ENCODE results near the gene SNX5.

DNA sequence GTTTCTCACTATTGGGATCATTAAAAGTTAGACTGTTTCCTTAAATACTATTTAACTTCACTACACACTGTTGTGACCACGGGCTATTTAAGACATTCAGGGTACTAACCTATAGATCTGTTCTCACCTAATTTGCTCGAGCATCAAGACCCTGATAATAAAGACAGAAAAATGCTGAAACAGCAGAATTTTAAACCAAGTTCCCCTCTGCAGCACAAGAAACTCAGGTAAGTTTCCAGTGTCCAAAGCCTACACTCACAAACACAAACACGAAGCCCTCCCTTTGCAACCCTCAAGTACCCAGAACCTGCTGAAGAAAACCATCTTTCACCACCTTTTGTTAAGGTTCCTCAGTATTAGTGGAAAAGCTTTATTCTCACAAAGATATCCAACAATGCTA lies 4.0 kb downstream of the SNX5 start:
- TF ChIP-seq, protein P1, sequence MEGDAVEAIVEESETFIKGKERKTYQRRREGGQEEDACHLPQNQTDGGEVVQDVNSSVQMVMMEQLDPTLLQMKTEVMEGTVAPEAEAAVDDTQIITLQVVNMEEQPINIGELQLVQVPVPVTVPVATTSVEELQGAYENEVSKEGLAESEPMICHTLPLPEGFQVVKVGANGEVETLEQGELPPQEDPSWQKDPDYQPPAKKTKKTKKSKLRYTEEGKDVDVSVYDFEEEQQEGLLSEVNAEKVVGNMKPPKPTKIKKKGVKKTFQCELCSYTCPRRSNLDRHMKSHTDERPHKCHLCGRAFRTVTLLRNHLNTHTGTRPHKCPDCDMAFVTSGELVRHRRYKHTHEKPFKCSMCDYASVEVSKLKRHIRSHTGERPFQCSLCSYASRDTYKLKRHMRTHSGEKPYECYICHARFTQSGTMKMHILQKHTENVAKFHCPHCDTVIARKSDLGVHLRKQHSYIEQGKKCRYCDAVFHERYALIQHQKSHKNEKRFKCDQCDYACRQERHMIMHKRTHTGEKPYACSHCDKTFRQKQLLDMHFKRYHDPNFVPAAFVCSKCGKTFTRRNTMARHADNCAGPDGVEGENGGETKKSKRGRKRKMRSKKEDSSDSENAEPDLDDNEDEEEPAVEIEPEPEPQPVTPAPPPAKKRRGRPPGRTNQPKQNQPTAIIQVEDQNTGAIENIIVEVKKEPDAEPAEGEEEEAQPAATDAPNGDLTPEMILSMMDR (IDR thresholded peaks at IDR 0.05 in 4 of 5, conservative IDR thresholded peaks at IDR 0.05 in 1 of 5), result no peak
- TF ChIP-seq POLR2A (IDR thresholded peaks at IDR 0.05), result no peak

Data from gastrocnemius medialis (tissue), 4 donors.